Right hindlimb (tissue), 1 donor: ENCODE measurements around the gene SSU72.
"Not testable (repeated sequence)": the region's sequence is repeated elsewhere in the genome, so short reads cannot be mapped to it uniquely, and the experiment has no call there.

Experiments used
- DNase-seq: peaks from one replicate; pipeline ENCODE4 v3.0.0-alpha.2; 2018

Gene SSU72

DNA sequence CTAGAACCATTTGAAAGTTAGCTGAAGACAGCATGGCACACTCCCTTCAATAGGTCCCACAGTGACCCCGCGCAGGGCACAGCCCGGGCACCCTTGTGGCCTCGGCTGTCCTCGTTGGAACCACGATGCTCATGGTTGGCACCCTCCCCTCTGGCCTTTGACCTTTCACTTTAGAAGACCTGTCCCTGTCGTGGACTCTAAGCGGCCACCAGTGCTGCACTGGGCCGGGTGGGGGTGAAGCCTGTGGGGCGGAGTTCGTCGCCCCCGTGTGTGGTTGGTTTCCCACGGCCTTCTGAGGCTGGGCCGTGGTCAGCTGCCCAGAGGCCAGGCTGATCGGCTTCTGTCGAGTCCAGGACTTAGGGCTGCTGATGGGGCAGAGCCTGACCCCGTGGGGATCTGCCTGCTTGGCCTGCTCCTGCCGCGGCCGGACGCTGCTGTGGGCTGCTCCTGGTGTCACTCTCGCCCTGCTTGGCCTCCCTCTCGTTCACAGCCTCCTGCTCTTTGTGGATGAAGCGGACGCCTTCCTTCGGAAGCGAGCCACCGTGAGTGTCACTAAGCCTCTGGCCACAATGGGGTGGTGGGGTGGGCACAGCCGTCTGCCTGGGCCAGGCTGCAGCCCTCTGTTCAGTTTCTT is 49.8 kb downstream of the SSU72 start:
- DNase-seq, result not testable (repeated sequence)

DNA sequence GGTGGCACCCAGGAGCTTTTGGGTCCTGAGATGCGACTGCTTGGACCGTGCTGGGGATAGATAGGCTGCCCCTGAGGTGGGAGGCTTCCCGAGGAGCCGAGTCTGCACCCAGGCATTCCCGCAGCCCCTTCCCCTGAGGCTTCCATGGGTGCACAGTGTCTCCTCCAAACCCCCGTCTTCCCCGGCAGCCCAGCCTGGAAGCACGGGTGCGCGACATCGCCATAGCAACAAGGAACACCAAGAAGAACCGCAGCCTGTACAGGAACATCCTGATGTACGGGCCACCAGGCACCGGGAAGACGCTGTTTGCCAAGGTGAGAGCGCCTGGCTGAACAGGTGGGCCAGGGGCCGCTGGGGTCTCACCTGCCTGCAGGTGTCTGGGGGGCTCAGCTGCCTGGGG is 51.0 kb downstream of the SSU72 start:
- not testable (repeated sequence) for DNase-seq

DNA sequence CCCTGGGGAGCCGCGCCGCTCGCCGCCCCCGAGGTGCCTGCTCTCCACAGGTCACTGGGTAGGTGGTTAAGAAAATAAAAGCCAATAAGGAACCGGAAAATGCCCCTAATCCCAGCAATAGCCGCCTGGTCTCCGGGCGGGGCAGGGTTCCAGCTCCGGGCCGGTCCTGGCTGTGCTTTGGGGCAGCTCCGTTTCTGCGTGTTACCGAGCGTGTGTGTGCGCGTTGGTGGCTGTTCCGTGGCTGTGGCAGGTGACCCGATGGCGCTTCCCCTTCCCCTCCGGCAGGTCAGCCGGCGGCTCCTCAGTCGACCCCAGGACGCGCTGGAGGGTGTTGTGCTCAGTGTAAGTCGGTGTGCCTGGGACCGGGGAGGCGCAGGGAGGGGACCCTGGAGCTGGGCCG is 51.4 kb downstream of the SSU72 start:
- not testable (repeated sequence) for DNase-seq

DNA sequence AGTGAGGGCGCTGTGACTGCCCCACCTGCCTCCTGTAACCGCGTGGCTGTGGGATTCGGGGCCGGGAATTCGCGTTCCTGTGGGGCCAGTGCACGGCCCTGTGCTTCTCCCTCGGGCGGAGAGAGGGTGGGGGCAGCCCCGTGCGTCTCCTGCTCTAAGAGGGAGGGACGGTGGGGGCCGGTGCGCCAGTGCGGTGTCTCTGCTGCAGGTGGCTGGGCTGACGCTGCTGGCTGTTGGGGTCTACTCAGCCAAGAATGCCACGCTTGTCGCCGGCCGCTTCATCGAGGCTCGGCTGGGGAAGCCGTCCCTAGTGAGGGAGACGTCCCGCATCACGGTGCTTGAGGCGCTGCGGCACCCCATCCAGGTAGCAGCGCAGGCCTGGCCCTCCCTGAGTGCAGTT is 52.1 kb downstream of the SSU72 start:
- not testable (repeated sequence) for DNase-seq

DNA sequence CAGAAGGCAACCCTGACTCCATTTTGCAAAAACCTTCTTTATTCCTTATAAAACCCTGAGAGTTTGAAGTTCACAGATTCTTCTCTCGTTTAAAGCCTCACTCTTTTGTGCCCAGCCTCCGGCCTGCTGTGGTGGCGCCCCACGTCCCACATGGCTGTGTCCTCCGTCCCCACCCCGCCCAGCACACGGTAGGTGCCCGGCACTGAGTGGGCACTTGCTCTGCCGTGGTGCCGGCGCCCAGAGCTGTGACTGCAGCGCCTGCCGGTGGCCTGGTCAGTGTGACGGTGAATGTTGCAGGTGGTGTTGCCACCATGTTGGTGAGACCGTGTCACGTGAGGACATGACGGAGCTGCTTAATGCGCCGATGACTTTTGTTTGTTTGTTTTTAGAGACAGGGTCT is 53.3 kb downstream of the SSU72 start:
- no peak for DNase-seq

- not testable (repeated sequence) for DNase-seq
These were observed 54.7 kb downstream of the SSU72 start for GRCh38 chr1:1519805-1520505.

DNA sequence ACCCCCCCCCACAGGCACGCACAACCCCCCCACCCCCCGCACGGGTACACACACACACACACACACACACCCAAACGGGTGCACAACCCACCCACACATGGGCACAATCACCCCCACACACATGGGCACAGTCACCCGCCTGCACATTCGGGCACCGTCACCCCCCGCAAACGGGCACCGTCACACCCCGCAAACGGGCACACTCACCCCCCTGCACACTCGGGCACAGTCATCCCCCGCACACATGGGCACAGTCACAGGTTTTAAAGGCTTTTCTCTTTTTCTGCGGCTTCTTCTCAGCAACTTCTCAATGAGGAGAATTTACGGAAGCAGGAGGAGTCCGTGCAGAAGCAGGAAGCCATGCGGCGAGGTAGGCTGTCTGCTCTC is 56.0 kb downstream of the SSU72 start:
- not testable (repeated sequence) for DNase-seq

- no peak for DNase-seq
These were observed 56.6 kb downstream of the SSU72 start for GRCh38 chr1:1517973-1518620.

DNA sequence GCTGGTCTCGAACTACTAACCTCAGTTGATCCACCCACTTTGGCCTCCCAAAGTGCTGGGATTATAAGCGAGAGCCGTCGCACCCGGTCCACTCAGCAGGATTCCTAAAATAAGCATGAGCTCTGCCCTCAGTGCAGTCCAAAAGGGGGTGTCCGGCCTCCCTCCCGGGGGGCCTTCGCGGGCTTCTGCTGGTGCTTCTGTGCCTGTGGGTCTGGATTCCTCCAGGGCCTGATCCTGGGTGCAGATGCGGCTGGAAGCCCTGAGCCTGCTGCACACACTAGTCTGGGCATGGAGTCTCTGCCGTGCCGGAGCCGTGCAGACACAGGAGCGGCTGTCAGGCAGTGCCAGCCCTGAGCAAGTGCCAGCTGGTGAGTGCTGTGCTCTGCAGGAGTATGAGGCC is 57.7 kb downstream of the SSU72 start:
- not testable (repeated sequence) for DNase-seq

DNA sequence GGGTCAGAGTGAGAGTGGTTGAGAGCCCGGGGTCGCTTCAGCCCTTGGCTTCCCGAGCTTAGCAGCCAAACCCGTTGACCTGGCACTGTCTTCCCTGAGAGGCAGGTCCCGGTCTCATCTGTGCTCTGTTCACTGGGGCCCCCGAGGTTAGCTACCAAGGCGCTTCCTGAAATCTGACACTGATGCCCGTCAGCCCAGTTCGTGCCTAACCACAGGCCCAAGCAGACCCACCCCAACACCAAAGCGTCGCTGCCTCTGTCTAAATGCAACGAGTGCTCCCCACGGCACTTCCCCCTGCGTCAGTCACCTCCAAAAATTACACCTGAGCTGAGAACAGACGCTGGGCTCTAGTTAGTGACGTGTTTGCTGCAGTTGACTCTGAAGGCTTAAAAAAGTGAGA is 60.3 kb downstream of the SSU72 start:
- not testable (repeated sequence) for DNase-seq

- DNase-seq, result not testable (repeated sequence)
These were observed 61.0 kb downstream of the SSU72 start for GRCh38 chr1:1513675-1514074.

GRCh38 chr1:1512425-1512824 is 62.2 kb downstream of the SSU72 start:
- DNase-seq, result not testable (repeated sequence)

DNA sequence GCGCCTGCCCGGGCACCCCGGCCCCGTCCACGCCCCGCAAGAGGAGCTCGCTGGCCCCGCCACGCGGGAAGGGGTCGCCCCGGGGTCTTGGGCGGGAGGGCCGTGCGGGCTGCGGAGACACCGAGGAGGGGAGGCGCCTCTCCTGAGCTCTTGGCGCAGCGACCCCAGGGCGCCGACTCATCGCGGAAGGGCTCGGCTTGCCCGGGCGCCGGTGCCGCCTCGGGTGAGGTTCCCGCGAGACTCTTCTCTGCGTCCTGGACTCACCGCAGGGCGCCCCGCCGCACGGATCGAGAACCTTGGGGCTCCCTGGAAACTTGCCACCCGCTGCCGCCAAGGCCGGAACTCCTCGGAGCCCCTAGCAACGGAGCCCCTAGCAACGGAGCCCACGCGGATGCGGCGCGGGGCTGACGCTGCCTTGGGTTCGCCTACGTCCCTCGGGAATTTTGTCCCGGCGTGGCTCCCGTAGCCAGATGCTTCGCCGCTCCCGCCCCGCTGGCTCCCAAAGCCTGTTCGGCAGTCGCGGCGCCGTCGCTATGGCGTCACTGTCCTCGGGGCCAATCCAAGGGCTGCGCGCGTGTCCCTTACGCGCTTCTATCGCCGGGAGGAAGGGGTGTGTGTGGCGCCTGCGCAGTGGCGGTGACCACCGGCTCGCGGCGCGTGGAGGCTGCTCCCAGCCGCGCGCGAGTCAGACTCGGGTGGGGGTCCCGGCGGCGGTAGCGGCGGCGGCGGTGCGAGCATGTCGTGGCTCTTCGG is 63.0 kb downstream of the SSU72 start, which contains the start of gene ATAD3A:
TSS of gene ATAD3A (plus strand) at position 630 of the 753 bp plus-strand sequence. CDS start at position 737, 107 bp downstream.
- DNase-seq, result peak; percentile 98

DNA sequence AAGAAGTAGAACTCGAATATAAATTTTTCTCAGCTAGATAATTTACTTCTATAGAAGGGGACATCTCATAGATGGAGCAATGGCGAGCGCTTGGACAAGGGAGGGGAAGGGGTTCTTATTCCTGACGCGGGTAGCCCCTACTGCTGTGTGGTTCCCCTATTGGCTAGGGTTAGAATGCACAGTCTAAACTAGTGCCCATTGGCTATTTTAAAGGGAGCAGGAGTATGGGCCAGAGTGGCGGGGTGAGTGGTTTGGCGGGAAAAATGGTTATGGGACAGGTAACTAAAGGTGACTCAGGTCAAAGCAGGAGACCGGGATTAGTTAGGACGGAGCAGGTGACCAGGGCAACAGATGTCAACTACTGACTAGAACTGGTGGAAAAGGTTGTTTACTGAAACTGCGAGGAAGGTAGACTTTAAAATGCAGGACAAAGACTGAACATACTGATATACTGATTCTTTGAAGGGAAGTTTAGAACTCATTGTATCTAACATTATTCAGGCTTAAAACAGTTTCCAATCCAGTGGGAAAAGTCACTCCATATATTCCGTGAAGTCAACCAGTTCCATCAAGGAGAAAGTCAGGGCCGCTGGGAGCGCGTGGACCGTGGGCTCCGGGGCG is 63.6 kb downstream of the SSU72 start:
- DNase-seq, result no peak

- DNase-seq, result not testable (repeated sequence)
These were observed 65.2 kb downstream of the SSU72 start for GRCh38 chr1:1509465-1509850.

DNA sequence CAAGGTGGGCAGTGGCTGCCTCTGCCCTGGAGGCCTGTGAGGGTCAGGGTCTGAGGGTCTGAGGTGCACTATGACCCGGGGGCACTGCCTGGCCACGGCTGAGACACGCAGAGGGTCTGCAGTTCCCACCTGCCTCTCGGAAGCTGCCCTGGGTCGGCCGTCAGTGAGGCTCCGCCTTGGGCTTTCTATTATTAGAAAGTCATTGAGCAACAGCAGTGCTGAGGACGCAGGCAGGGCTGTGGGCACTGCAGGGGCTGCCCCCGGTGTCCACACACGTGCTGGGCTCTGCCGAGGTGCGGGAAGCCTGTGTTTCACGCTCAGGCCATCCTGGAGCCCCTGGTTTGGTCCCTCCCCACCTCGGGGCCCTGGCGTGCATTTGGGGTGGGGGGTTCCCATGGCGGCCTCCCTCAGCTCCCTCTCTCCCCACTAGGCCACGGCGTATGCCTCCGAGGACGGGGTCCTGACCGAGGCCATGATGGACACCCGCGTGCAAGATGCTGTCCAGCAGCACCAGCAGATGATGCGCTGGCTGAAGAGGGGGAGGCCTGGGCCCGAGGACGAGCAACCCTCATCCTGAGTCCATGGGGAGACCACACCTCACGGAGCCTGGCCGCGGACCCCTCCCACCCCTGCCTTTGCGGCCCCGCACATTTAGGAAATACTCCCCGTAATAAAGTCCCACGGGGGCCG is 65.7 kb downstream of the SSU72 start:
- not testable (repeated sequence) for DNase-seq

- no peak for DNase-seq
These were observed 67.4 kb downstream of the SSU72 start for GRCh38 chr1:1507305-1507704.

DNA sequence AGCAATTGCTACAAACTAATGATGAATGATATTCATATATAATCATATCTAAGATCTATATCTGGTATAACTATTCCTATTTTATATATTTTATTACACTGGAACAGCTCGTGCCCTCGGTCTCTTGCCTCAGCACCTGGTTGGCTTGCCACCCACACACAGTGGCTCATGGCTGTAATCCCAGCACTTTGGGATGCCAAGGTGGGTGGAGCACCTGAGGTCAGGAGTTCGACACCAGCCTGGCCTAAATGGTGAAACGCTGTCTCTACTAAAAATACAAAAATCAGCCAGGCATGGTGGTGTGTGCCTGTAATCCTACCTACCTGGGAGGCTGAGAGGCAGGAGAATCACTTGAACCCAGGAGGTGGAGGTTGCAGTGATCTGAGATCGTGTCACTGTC is 68.9 kb downstream of the SSU72 start:
- DNase-seq, result not testable (repeated sequence)

- DNase-seq, result not testable (repeated sequence)
These were observed 69.3 kb downstream of the SSU72 start for GRCh38 chr1:1505366-1505798.

GRCh38 chr1:1504777-1505365 is 69.8 kb downstream of the SSU72 start:
- peak; percentile 60 for DNase-seq

DNA sequence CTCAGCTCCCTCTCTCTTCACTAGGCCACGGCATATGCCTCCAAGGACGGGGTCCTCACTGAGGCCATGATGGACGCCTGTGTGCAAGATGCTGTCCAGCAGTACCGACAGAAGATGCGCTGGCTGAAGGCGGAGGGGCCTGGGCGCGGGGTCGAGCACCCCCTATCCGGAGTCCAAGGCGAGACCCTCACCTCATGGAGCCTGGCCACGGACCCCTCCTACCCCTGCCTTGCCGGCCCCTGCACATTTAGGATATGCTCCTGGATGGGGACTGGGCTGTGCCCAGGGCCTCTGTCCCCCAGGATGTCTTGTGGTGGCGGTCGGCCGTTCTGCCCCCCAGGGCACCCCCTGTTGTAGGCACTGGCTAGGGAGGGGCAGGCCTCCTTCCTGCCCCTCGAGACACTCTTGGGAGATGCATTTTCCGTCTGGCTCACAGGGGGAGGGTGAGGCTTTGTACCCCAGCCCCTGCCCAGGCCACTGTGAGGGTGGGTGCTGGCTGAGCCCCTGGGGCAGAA is 79.1 kb downstream of the SSU72 start:
- DNase-seq, result not testable (repeated sequence)
